Neural cell (in vitro differentiated cells): ENCODE results near the gene GPALPP1. TPM values are rescaled to one million over a fixed set of nuclear protein-coding genes. Genes with fewer than 3 reads are reported as not detected.

Experiments
- H2AFZ ChIP-seq: fragments of 200-600, 300-800 bp; sonication (generic), shearing (Covaris generic); 2 replicates; pipeline ENCODE4 v1.6.0; 2014; ENCODE audit warnings: low read depth, mild to moderate bottlenecking, antibody characterized with exemption, low read length, moderate library complexity
- H3F3A ChIP-seq: fragments of 200-600 bp; shearing (Covaris generic); 2 replicates; pipeline ENCODE4 v1.6.1; 2016; ENCODE audit warnings: mild to moderate bottlenecking, moderate library complexity, mixed read lengths, antibody characterized with exemption, low read length; ENCODE audit not compliant: insufficient read depth, poor library complexity, severe bottlenecking
- H3K27ac ChIP-seq: fragments of 200-600, 300-800 bp; sonication (generic), shearing (Covaris generic); 2 replicates; pipeline ENCODE4 v1.5.1; 2014; ENCODE audit warnings: mild to moderate bottlenecking, low read length, moderate library complexity
- H3K27me3 ChIP-seq: fragments of 300-800, 200-600 bp; sonication (generic), shearing (Covaris generic); 2 replicates; pipeline ENCODE4 v1.6.0; 2014; ENCODE audit warnings: mild to moderate bottlenecking, low read depth, low read length, moderate library complexity; ENCODE audit not compliant: insufficient read depth
- H3K36me3 ChIP-seq: fragments of 300-800, 200-600 bp; sonication (generic), shearing (Covaris generic); 2 replicates; pipeline ENCODE4 v1.5.1; 2014; ENCODE audit warnings: mild to moderate bottlenecking, antibody characterized with exemption, low read length, moderate library complexity; ENCODE audit not compliant: insufficient read depth
- H3K4me2 ChIP-seq: fragments of 300-800, 200-600 bp; sonication (generic), shearing (Covaris generic); 2 replicates; pipeline ENCODE4 v1.6.0; 2014; ENCODE audit warnings: mild to moderate bottlenecking, low read length
- H3K4me3 ChIP-seq: fragments of 300-800, 200-600 bp; sonication (generic), shearing (Covaris generic); 2 replicates; pipeline ENCODE4 v1.5.1; 2014; ENCODE audit warnings: mild to moderate bottlenecking, low read length, moderate library complexity
- H3K79me2 ChIP-seq: fragments of 200-600 bp; shearing (Covaris generic); replicated peaks from 2 replicates; pipeline ENCODE4 v1.6.0; 2014; ENCODE audit warnings: mild to moderate bottlenecking, low read length, moderate library complexity; ENCODE audit not compliant: insufficient read depth
- H3K9ac ChIP-seq: fragments of 300-800, 200-600 bp; sonication (generic), shearing (Covaris generic); 2 replicates; pipeline ENCODE4 v1.6.1; 2016; ENCODE audit warnings: mild to moderate bottlenecking, low read length, mixed read lengths
- H3K9me2 ChIP-seq: fragments of 200-600 bp; shearing (Covaris generic); 2 replicates; pipeline ENCODE4 v1.6.1; 2016; ENCODE audit warnings: mild to moderate bottlenecking, low read length, mixed read lengths; ENCODE audit not compliant: insufficient read depth
- H3K9me3 ChIP-seq: fragments of 200-600, 300-800 bp; sonication (generic), shearing (Covaris generic); 2 replicates; pipeline ENCODE4 v1.6.1; 2016; ENCODE audit warnings: mild to moderate bottlenecking, mixed run types, low read length, moderate library complexity, mixed read lengths
- H4K20me1 ChIP-seq: fragments of 200-600 bp; shearing (Covaris generic); 2 replicates; pipeline ENCODE4 v1.6.1; 2016; ENCODE audit warnings: mild to moderate bottlenecking, mixed run types; ENCODE audit not compliant: insufficient read depth
- EP300 ChIP-seq: fragments of 450-650 bp; conservative IDR thresholded peaks from 2 replicates; pipeline ENCODE4 v1.6.1; 2014; ENCODE audit warnings: antibody characterized with exemption, mild to moderate bottlenecking, moderate library complexity; ENCODE audit not compliant: poor library complexity, severe bottlenecking
- EZH2 ChIP-seq: fragments of 200-600, 300-800 bp; shearing (Covaris generic), sonication (generic); IDR thresholded peaks from 2 replicates; pipeline ENCODE4 v1.6.1; 2014; ENCODE audit warnings: antibody characterized with exemption, low read length, borderline replicate concordance, mild to moderate bottlenecking; ENCODE audit not compliant: insufficient read depth, poor library complexity, severe bottlenecking
- MXI1 ChIP-seq: fragments of 450-650 bp; conservative IDR thresholded peaks from 2 replicates; pipeline ENCODE4 v1.6.1; 2014; ENCODE audit warnings: antibody characterized with exemption, mild to moderate bottlenecking; ENCODE audit not compliant: poor library complexity, severe bottlenecking
- POLR2AphosphoS5 ChIP-seq: IDR thresholded peaks from 2 replicates; pipeline ENCODE4 v1.6.1; 2012
- RAD21 ChIP-seq: fragments of 450-650 bp; conservative IDR thresholded peaks from 2 replicates; pipeline ENCODE4 v1.6.1; 2014; ENCODE audit warnings: antibody characterized with exemption, mild to moderate bottlenecking, moderate library complexity
- SMC3 ChIP-seq: fragments of 450-650 bp; conservative IDR thresholded peaks from 2 replicates; pipeline ENCODE4 v1.6.1; 2014; ENCODE audit warnings: antibody characterized with exemption, mild to moderate bottlenecking, moderate library complexity; ENCODE audit not compliant: poor library complexity
- TAF1 ChIP-seq: IDR thresholded peaks from 2 replicates; pipeline ENCODE4 v1.6.1; 2012; ENCODE audit warnings: low read depth
- polyA plus RNA-seq: library from polyadenylated mRNA; depleted of rRNA; stranded (reverse); fragments of >200 nt; gene quantifications from 2 replicates; pipeline ENCODE4 v1.2.3, GENCODE V29; 2014
- TF ChIP-seq, protein P1 (sequence below): IDR thresholded peaks from 2 replicates; pipeline ENCODE4 v1.6.1; 2012; ENCODE audit warnings: borderline replicate concordance
- TF ChIP-seq, protein P2 (sequence below): fragments of 450-650 bp; IDR thresholded peaks from 2 replicates; pipeline ENCODE4 v1.5.1; 2014; ENCODE audit warnings: antibody characterized with exemption, mild to moderate bottlenecking, moderate library complexity; ENCODE audit not compliant: poor library complexity, severe bottlenecking

Gene GPALPP1
- polyA plus RNA-seq, 1 donor from 2014 or later, result 49.7 TPM

DNA sequence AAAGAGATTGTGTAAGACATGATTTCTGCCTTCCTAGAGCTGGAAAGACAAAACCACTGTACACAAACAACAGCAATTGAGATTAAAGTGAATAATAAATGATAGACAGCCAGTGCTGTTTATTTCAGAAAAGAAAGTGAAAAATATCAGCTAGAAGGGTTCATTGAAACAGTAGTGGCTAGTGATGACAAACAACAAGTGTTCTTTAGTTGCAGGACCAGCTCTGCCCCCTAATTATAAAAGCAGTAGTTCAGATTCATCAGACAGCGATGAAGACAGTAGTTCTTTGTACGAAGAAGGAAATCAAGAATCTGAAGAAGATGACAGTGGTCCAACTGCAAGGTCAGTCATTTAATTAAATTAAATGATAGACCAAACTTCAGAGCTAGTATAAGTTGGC, 14.8 kb downstream of the GPALPP1 start:
- Histone ChIP-seq H3K9ac (no peak overlapping the region), H3K27me3 (no peaks in the 10 kb centered on the region), H3K4me2 (no peak overlapping the region), H3K27ac (no peak overlapping the region), H2AFZ (no peak overlapping the region), H3K79me2 (no peaks in the 10 kb centered on the region), H4K20me1 (no peaks in the 10 kb centered on the region), H3K36me3 (no peaks in the 10 kb centered on the region), H3K4me3 (no peak overlapping the region), H3K9me3 (no peaks in the 10 kb centered on the region), H3K9me2 (no peaks in the 10 kb centered on the region), H3F3A (no peaks in the 10 kb centered on the region)
- TF ChIP-seq EP300, result no peak
- no peak for TF ChIP-seq SMC3
- TF ChIP-seq, protein P1, sequence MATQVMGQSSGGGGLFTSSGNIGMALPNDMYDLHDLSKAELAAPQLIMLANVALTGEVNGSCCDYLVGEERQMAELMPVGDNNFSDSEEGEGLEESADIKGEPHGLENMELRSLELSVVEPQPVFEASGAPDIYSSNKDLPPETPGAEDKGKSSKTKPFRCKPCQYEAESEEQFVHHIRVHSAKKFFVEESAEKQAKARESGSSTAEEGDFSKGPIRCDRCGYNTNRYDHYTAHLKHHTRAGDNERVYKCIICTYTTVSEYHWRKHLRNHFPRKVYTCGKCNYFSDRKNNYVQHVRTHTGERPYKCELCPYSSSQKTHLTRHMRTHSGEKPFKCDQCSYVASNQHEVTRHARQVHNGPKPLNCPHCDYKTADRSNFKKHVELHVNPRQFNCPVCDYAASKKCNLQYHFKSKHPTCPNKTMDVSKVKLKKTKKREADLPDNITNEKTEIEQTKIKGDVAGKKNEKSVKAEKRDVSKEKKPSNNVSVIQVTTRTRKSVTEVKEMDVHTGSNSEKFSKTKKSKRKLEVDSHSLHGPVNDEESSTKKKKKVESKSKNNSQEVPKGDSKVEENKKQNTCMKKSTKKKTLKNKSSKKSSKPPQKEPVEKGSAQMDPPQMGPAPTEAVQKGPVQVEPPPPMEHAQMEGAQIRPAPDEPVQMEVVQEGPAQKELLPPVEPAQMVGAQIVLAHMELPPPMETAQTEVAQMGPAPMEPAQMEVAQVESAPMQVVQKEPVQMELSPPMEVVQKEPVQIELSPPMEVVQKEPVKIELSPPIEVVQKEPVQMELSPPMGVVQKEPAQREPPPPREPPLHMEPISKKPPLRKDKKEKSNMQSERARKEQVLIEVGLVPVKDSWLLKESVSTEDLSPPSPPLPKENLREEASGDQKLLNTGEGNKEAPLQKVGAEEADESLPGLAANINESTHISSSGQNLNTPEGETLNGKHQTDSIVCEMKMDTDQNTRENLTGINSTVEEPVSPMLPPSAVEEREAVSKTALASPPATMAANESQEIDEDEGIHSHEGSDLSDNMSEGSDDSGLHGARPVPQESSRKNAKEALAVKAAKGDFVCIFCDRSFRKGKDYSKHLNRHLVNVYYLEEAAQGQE, result no peak
- TF ChIP-seq TAF1, result no peak
- TF ChIP-seq RAD21, result no peak
- no peak for TF ChIP-seq POLR2AphosphoS5
- TF ChIP-seq, protein P2, sequence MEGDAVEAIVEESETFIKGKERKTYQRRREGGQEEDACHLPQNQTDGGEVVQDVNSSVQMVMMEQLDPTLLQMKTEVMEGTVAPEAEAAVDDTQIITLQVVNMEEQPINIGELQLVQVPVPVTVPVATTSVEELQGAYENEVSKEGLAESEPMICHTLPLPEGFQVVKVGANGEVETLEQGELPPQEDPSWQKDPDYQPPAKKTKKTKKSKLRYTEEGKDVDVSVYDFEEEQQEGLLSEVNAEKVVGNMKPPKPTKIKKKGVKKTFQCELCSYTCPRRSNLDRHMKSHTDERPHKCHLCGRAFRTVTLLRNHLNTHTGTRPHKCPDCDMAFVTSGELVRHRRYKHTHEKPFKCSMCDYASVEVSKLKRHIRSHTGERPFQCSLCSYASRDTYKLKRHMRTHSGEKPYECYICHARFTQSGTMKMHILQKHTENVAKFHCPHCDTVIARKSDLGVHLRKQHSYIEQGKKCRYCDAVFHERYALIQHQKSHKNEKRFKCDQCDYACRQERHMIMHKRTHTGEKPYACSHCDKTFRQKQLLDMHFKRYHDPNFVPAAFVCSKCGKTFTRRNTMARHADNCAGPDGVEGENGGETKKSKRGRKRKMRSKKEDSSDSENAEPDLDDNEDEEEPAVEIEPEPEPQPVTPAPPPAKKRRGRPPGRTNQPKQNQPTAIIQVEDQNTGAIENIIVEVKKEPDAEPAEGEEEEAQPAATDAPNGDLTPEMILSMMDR, result no peak
- TF ChIP-seq EZH2, result no peak
- TF ChIP-seq MXI1, result no peak

DNA sequence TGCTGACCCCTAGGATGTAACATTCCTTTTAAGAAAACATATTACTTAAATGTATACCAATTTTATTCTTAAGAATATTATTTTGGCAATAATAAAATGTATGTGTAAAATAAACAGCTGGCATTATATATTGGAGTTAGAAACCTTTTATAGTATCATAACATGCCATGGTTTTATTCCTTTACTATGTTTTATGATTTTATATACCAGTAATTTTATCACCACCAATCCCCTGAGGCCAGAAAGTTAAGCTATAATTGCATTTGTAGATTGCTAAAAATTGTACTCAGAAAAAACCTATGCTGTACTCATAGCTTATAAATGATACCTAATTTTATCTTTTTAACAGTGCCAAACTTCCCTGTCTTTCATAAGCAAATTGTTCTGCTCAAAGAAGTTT, 17.9 kb downstream of the GPALPP1 start:
- no peak overlapping the region for H3K4me3 ChIP-seq
- H3K36me3 ChIP-seq, result no peaks in the 10 kb centered on the region
- no peak overlapping the region for H3K4me2 ChIP-seq
- H3K27ac ChIP-seq, result no peak overlapping the region
- no peaks in the 10 kb centered on the region for H3K9me3 ChIP-seq
- H3K9ac ChIP-seq, result no peak overlapping the region
- H3K27me3 ChIP-seq, result no peaks in the 10 kb centered on the region
- H2AFZ ChIP-seq, result no peak overlapping the region
- no peaks in the 10 kb centered on the region for H3K9me2 ChIP-seq
- no peak for TF ChIP-seq MXI1
- no peak for TF ChIP-seq RAD21
- TF ChIP-seq, protein P2, result no peak
- no peak for TF ChIP-seq EZH2
- TF ChIP-seq TAF1, result no peak
- TF ChIP-seq POLR2AphosphoS5, result no peak
- TF ChIP-seq EP300, result no peak
- no peak for TF ChIP-seq SMC3
- TF ChIP-seq, protein P1, result no peak
- no peaks in the 10 kb centered on the region for H3F3A ChIP-seq
- H3K79me2 ChIP-seq, result no peaks in the 10 kb centered on the region
- no peaks in the 10 kb centered on the region for H4K20me1 ChIP-seq
